Stimulated activated CD4-positive, alpha-beta T cell treated with anti-CD3 and anti-CD28 coated beads, TNF-alpha, amount 100 ng/mL, for 1 hour (primary cell): ENCODE results near the gene RBFOX1.

ENCODE experiments used
- DNase-seq, 3 donors: peaks; one replicate each; pipeline ENCODE4 v3.0.0-alpha.2; 2020; ENCODE audit warnings: low read depth in 3 of 3, low spot score in 1 of 3

RBFOX1 gene

GRCh38 chr16:7419441-7419840 lies 86.8 kb downstream of the RBFOX1 start:
- DNase-seq = no peak

- DNase-seq = no peak
Observed at GRCh38 chr16:7420079-7420478, 87.4 kb downstream of the RBFOX1 start.

GRCh38 chr16:7420843-7421242 lies 88.2 kb downstream of the RBFOX1 start:
- DNase-seq = no peak

- no peak for DNase-seq
Observed at GRCh38 chr16:7421578-7421977, 88.9 kb downstream of the RBFOX1 start.

GRCh38 chr16:7422036-7422888 lies 89.6 kb downstream of the RBFOX1 start:
- no peak for DNase-seq

- no peak for DNase-seq
Observed at GRCh38 chr16:7423434-7424044, 90.9 kb downstream of the RBFOX1 start.

- DNase-seq = no peak
Observed at GRCh38 chr16:7426161-7426560, 93.5 kb downstream of the RBFOX1 start.

GRCh38 chr16:7431723-7432122 lies 99.1 kb downstream of the RBFOX1 start:
- no peak for DNase-seq

GRCh38 chr16:7436306-7436705 lies 103.7 kb downstream of the RBFOX1 start:
- no peak for DNase-seq

- DNase-seq = no peak
Observed at GRCh38 chr16:7437135-7437804, 104.6 kb downstream of the RBFOX1 start.

GRCh38 chr16:7437843-7438242 lies 105.2 kb downstream of the RBFOX1 start:
- no peak for DNase-seq

GRCh38 chr16:7438601-7439000 lies 106.0 kb downstream of the RBFOX1 start:
- no peak for DNase-seq

- no peak for DNase-seq
Observed at GRCh38 chr16:7439518-7439917, 106.9 kb downstream of the RBFOX1 start.

GRCh38 chr16:7440886-7441400 lies 108.3 kb downstream of the RBFOX1 start:
- no peak for DNase-seq

- no peak for DNase-seq
Observed at GRCh38 chr16:7442050-7442449, 109.4 kb downstream of the RBFOX1 start.

GRCh38 chr16:7443142-7443541 lies 110.5 kb downstream of the RBFOX1 start:
- no peak for DNase-seq

GRCh38 chr16:7443648-7444365 lies 111.2 kb downstream of the RBFOX1 start:
- DNase-seq = no peak

GRCh38 chr16:7449306-7449705 lies 116.7 kb downstream of the RBFOX1 start:
- DNase-seq = no peak

- DNase-seq = no peak
Observed at GRCh38 chr16:7449808-7450207, 117.2 kb downstream of the RBFOX1 start.

- DNase-seq = no peak
Observed at GRCh38 chr16:7450440-7450839, 117.8 kb downstream of the RBFOX1 start.

GRCh38 chr16:7452090-7452489 lies 119.4 kb downstream of the RBFOX1 start:
- DNase-seq = no peak
